Measurements from ENCODE around the gene FASN.

GRCh38 chr17:82129095-82129494 lies 31.1 kb upstream of the FASN start:
- TF ChIP-seq, protein P1, sequence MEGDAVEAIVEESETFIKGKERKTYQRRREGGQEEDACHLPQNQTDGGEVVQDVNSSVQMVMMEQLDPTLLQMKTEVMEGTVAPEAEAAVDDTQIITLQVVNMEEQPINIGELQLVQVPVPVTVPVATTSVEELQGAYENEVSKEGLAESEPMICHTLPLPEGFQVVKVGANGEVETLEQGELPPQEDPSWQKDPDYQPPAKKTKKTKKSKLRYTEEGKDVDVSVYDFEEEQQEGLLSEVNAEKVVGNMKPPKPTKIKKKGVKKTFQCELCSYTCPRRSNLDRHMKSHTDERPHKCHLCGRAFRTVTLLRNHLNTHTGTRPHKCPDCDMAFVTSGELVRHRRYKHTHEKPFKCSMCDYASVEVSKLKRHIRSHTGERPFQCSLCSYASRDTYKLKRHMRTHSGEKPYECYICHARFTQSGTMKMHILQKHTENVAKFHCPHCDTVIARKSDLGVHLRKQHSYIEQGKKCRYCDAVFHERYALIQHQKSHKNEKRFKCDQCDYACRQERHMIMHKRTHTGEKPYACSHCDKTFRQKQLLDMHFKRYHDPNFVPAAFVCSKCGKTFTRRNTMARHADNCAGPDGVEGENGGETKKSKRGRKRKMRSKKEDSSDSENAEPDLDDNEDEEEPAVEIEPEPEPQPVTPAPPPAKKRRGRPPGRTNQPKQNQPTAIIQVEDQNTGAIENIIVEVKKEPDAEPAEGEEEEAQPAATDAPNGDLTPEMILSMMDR (IDR thresholded peaks at IDR 0.05), result no peak
- no peak for TF ChIP-seq POLR2A (IDR thresholded peaks at IDR 0.05)
